Stimulated activated CD4-positive, alpha-beta T cell treated with anti-CD3 and anti-CD28 coated beads, Interleukin-4, amount 100 ng/mL, for 24 hours (primary cell): ENCODE results near the gene KCNH1.
A peak's percentile ranks its signal among the peaks of the same experiment; 100 is the strongest.
"Not testable (repeated sequence)": the region's sequence is repeated elsewhere in the genome, so short reads cannot be mapped to it uniquely, and the experiment has no call there.

Experiments
- DNase-seq: peaks from one replicate; pipeline ENCODE4 v3.0.0-alpha.2; 2020

The KCNH1 gene

DNA sequence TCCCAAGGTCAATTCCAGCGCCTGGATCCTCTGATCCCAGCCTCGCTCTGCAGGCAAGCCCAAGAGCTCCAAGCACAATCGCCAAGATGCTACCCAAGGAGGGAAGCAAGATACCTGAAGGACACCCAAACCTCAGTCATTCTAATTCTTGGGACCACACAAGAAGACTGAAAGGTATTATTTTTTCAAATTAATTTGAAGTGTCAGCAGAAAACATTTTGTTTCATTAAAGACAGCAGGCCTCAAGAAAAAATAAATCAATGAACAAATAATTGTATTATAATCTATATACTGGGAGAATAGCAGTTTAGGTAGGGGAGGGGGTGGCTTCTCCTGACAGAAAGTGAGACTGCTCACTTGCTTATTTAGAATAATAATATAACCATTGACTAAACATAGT, 457.4 kb downstream of the KCNH1 start:
- DNase-seq = no peak

DNA sequence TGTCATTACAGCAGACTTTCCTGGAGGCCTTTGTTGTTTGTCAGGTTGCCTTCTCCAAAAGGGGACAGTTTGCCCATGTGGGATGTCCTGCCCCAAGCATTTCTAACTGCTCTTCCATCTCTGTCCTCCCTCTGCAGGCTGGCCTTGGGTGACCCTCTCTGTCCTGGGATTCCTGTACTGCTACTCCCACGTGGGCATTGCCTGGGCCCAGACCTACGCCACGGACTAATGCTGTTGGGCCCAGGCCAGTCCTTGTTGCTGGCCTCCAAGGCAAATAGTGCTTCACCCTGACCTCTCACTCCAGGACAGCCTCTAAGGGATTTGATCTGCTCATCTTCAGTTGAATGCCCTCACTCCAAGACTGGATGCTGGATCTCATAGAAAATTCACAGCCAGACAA, 459.8 kb downstream of the KCNH1 start:
- DNase-seq = no peak

DNA sequence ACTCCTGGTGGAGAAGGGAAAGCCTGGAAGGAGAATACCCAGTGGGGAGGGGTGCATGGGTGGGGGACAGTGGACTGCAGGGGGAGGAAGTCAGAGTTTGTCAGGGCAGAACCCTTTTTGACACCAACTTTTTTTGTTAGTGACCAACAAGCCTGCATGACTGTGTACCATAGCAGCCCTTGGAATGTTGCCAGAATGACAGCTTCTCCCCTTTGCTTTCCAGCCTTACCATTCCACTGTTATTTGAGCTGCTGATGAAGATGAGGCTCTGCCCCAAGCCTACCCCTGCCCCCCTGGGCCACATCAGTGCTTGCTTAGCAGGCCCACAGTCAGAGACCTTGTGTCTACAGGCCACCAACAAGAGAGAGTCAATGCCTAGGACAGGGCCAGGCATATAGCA, 464.0 kb downstream of the KCNH1 start:
- DNase-seq = no peak

GRCh38 chr1:210663730-210664573, 470.0 kb downstream of the KCNH1 start:
- DNase-seq = no peak

GRCh38 chr1:210662291-210663050, 471.5 kb downstream of the KCNH1 start:
- no peak for DNase-seq

DNA sequence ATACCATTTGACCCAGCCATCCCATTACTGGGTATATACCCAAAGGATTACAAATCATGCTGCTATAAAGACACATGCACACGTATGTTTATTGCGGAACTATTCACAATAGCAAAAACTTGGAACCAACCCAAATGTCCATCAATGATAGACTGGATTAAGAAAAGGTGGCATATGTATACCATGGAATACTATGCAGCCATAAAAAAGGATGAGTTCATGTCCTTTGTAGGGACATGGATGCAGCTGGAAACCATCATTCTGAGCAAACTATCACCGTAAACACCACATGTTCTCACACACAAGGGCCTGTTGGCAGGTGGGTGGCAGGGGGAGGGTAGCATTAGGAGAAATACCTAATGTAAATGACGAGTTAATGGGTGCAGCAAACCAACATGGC, 472.4 kb downstream of the KCNH1 start:
- not testable (repeated sequence) for DNase-seq

GRCh38 chr1:210657806-210658205, 476.1 kb downstream of the KCNH1 start:
- no peak for DNase-seq

GRCh38 chr1:210655511-210655910, 478.4 kb downstream of the KCNH1 start:
- DNase-seq = no peak

- peak; percentile 6 for DNase-seq
These were observed 479.6 kb downstream of the KCNH1 start for GRCh38 chr1:210654176-210654981.

- no peak for DNase-seq
These were observed 480.2 kb downstream of the KCNH1 start for GRCh38 chr1:210653771-210654170.

DNA sequence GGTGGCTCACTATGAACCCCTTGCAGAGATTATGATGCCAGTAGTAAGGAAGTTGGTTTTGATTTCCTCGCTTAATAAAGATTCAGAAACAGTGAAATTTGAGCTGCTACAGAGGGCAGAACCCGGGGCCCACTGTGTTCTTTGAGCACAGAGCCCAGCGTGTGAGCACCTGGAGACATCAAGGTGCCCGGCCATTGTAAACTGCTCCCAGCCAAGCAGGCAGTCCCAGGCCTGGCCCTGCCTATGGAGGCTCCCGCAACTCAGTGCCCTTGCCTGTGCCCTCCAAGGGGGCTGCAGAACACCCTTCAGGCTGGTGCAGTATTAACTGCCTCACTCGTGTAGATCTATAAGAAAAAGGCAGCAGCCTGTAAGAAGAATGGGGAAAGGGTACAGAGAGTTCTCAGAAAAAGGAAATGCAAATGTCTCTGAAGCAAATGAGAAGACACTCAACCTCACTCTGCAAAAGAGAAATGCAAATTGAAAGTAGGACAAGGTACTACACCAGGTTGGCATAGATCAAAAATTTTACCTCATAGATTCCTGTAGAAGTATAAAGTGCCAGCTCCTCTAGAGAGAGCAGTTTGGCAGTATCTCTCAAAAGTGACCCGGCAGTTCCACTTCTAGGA, 481.5 kb downstream of the KCNH1 start:
- no peak for DNase-seq

GRCh38 chr1:210650403-210650802, 483.5 kb downstream of the KCNH1 start:
- no peak for DNase-seq

- DNase-seq = no peak
These were observed 485.2 kb downstream of the KCNH1 start for GRCh38 chr1:210648588-210649269.

DNA sequence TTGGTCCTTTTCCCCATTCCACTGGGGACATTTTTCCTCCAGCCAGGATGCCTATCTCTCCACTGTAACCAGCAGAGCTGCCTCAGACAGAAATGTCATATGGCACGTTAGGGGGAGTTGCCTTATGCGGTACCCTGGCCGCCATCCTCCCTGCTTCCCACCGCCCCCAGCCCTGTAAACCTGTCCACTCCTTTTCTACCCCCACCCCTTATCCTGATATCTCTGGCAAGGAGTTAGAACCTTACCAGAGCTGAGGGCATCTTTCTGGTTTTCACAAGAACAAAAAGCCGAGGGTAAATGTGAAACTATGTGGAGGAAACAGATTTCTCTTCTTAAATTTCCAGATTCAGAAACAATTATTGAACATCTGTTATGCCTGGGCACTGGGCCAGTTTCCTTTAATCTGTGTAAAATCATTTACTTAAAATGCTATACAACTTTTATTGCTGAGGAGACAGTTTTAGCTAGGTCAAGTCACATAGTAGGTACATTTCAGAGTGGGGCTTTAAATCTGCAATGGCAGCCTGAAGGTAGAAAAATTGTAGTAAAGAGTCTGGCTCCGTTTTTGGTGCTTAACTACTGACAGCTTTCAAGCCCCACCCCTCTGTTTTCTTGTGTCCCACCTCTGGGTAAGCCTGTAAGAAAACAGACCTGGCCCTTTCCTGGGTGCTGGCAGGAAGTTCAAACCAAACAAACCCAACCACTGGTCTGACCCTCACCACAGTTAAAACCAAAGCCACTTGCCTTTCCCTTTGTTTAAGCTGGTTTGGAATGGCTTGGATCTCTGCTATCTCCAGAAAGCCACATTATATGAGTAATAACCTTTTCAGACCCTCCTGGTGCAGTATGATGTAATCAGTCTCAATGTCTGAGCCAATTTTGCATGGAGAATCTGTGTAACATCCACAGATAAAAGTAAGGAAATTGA, 486.3 kb downstream of the KCNH1 start:
- DNase-seq = no peak

DNA sequence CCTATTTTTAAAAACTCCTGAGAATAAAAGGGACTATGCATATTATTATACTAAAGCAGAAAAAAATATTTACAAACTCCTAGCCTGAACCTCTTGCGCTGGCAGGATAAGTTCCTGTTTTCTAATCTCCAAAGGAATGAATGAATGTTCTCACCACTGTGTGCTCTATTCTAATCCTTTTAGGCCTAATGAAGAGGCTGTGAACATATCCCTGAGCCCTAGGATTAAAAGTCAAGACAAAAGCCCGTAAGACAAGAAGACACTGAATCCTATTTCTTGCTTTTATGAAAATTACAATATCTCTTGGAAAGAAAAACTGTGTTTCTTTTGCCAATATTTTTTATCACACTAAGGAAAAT, 487.7 kb downstream of the KCNH1 start:
- no peak for DNase-seq

DNA sequence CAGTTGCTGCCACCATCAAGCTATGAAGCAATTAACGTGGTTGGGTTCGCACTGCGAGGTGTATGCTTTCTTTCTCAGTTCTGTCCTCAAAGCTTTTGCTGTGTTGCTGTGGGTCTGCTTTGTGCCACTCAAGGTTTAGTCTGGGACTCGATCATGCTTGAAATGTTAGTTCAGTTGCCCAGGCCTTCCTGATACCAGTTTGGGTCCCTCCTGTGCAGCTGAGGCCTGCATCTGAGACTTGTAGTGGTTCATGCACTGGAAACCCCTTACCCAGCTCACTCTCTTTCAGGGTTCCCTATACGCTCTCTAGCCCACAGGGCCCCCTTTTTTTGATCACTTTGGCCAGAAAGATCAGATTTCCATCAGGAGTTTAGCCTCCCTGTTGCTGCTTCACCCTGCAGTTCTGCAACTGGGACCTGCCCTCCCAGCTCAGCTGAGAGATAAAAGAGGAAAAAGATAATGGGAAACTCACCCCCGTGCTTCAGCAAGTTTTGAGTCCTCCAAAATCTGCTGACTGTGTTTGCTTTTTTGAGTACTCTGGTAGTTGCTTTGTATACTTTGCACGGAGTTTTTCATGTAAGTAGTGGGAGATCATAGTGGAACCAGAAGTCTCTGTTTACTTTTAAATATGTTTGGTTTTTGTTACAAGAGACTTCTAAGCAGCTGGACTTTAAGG, 488.2 kb downstream of the KCNH1 start:
- no peak for DNase-seq

- DNase-seq = no peak
These were observed 492.4 kb downstream of the KCNH1 start for GRCh38 chr1:210641582-210641981.

DNA sequence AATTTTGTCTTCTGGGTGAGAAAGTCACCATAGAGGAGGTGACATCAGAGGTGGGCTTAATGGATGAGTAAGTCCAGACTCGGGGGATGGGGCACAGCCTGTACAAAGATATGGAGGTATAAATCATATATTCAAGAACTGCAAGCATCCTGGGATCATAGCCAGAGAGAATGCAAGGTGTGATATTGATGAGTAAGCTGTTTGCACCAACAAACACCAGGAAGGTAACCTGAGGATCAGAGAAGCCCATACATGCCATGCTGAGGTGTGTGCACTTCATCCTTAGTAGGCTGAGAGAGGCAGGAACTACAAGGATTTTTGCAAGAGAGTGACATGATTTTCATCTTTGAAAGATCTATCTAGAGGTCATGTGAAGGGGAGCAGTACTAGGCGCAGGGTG, 498.8 kb downstream of the KCNH1 start:
- no peak for DNase-seq

DNA sequence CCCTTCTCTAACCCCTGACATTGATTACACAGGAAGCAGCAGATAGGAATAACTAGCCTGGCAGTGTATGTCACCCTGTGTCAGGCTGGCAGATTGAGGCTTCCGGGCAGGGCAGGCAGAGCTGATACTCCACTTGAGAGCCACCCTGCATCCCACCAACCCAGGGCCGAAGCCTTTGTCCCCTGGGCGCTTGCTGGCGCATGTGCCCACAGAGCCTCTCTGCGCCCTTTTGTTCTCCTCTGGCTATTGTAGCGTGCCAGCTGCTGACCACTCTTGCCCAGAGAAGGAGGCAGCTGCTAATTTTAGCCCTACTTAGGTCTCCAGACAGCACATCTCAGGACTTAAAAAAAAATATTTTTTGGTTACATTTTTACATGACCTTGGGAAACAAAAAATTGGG, 500.3 kb downstream of the KCNH1 start:
- no peak for DNase-seq

DNA sequence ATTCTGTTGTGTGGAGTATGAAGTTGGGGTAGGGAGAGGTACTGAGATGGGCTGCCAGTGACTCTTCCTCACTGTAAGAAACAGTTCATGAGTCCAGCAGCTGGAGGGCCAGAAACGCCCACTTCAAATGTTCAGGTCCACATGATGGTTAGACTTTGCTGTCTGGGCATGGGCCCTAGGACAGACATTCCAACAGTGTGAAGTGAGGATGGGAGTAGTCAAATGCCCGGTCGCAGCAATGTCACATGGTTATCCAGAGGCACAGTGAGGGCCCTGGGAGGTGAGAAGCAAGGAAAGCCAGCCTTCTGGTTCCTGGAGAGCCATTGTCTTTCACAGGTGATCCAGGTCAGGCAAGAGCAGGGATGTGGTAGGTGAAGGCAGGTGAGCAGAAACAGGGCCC, 500.8 kb downstream of the KCNH1 start:
- DNase-seq = no peak

DNA sequence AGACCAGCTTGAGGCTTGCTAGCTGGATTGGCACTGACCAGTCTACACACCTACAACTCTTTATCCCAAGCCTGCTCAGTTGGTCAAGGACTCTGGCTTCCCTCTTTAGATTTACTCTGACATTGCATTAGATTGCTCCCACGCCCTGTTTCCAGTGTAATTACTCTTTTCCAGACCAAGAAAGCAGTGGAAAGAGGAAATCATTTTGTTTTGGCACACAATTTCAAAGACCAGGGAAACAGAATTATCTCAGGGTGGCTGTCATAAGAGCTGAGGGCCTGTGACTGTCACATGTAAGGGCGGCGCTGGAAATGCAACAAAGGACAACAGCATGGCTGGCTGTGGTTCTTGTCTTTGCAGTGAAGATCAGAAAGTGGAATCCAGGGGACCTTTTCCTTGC, 502.5 kb downstream of the KCNH1 start:
- no peak for DNase-seq
